ENCODE measurements around the gene SPATA45.

Gene SPATA45

GRCh38 chr1:212791261-212791675, 56.2 kb downstream of the SPATA45 start:
- peak overlapping the region; percentile 88 for H3K4me3 ChIP-seq (ENCODE audit: low read length)
- DNase-seq (ENCODE audit: low read depth), result peak; percentile 88
- TF ChIP-seq CTCF (conservative IDR thresholded peaks at IDR 0.05; ENCODE audit: low read length), result no peak

- TF ChIP-seq CTCF (conservative IDR thresholded peaks at IDR 0.05; ENCODE audit: low read length), result no peak
- no peak for DNase-seq (ENCODE audit: low read depth)
- H3K4me3 ChIP-seq (ENCODE audit: low read length), result no peak overlapping the region
Measured at GRCh38 chr1:212785871-212786270, 61.6 kb downstream of the SPATA45 start.

GRCh38 chr1:212783976-212784375, 63.5 kb downstream of the SPATA45 start:
- DNase-seq (ENCODE audit: low read depth), result no peak
- TF ChIP-seq CTCF (conservative IDR thresholded peaks at IDR 0.05; ENCODE audit: low read length), result no peak
- no peak overlapping the region for H3K4me3 ChIP-seq (ENCODE audit: low read length)

GRCh38 chr1:212782422-212783154, 64.9 kb downstream of the SPATA45 start:
- peak; percentile 43 for DNase-seq (ENCODE audit: low read depth)
- TF ChIP-seq CTCF (conservative IDR thresholded peaks at IDR 0.05; ENCODE audit: low read length), result peak; percentile 77
- no peak overlapping the region for H3K4me3 ChIP-seq (ENCODE audit: low read length)

- no peak overlapping the region for H3K4me3 ChIP-seq (ENCODE audit: low read length)
- no peak for DNase-seq (ENCODE audit: low read depth)
- no peak for TF ChIP-seq CTCF (conservative IDR thresholded peaks at IDR 0.05; ENCODE audit: low read length)
Measured at GRCh38 chr1:212781225-212781624, 66.2 kb downstream of the SPATA45 start.

GRCh38 chr1:212780759-212781158, 66.7 kb downstream of the SPATA45 start:
- DNase-seq (ENCODE audit: low read depth), result no peak
- no peak overlapping the region for H3K4me3 ChIP-seq (ENCODE audit: low read length)
- no peak for TF ChIP-seq CTCF (conservative IDR thresholded peaks at IDR 0.05; ENCODE audit: low read length)
